ENCODE data around the gene GANC. TPM values are rescaled to one million over a fixed set of nuclear protein-coding genes. Genes with fewer than 3 reads are reported as not detected.

The GANC gene
- total RNA-seq, 1 donor from 2014 or later, result 39.7 TPM

- Mint-ChIP-seq H3K9me3 (no peaks in the 10 kb centered on the region), H3K27me3 (ENCODE audit: low read depth) (no peaks in the 10 kb centered on the region), H3K4me1 (peaks cover 4% of the 10 kb centered on the region), H3K27ac (no peak overlapping the region), H3K4me3 (no peak overlapping the region), H3K36me3 (peaks cover 7% of the 10 kb centered on the region)
- DNase-seq (ENCODE audit: low spot score in 2 of 2, unreplicated experiment in 2 of 2), result no peak
- TF ChIP-seq CTCF (IDR thresholded peaks at IDR 0.05; ENCODE audit: unreplicated experiment), result no peak
Observed at GRCh38 chr15:42405863-42406482, 133.0 kb downstream of the GANC start.

Other genes starting within 250 kb of the GANC start
- not detected in 3 replicates for gene PLA2G4D, start 178.6 kb upstream of the GANC start, total RNA-seq
- gene PLA2G4F, start 116.6 kb upstream of the GANC start, total RNA-seq, result 0.91 to 1.5 TPM (median 1.5 TPM) in 3 replicates
- 86.2 to 91.2 TPM (median 90.2 TPM) in 3 replicates for gene VPS39, start 64.9 kb upstream of the GANC start, total RNA-seq
- 55.9 to 56.1 TPM (median 56.1 TPM) in 3 replicates for gene TMEM87A, start 232 bp downstream of the GANC start, total RNA-seq
- 12.2 to 13.7 TPM (median 12.8 TPM) in 3 replicates for gene CAPN3, start 86.3 kb downstream of the GANC start, total RNA-seq
- gene ZNF106, start 217.9 kb downstream of the GANC start, total RNA-seq, result 50.2 to 52.9 TPM (median 51.0 TPM) in 3 replicates
- gene SNAP23, start 222.4 kb downstream of the GANC start, total RNA-seq, result 57.1 to 58.4 TPM (median 57.9 TPM) in 3 replicates

Measured in mesothelial cell of epicardium (in vitro differentiated cells).